Liver (tissue), 3 donors: ENCODE measurements around the gene SPATC1L.

Experiments
- CTCF ChIP-seq: fragments of 150-350 bp; IDR thresholded peaks from 2 replicates; pipeline ENCODE4 v1.5.1; 2017; ENCODE audit warnings: improper control_type of control experiment, low read depth, low read length; ENCODE audit not compliant: missing input control
- SP1 ChIP-seq: IDR thresholded peaks from 2 replicates; pipeline ENCODE4 v1.6.1; 2018; ENCODE audit warnings: antibody characterized with exemption, mild to moderate bottlenecking
- TAF1 ChIP-seq: conservative IDR thresholded peaks from 2 replicates; pipeline ENCODE4 v1.6.1; 2016; ENCODE audit warnings: antibody characterized with exemption, mild to moderate bottlenecking
- TF ChIP-seq, protein P1 (sequence below): IDR thresholded peaks from 2 replicates; pipeline ENCODE4 v1.6.1; 2016; ENCODE audit warnings: antibody characterized with exemption
- TF ChIP-seq, protein P2 (sequence below): IDR thresholded peaks from 2 replicates; pipeline ENCODE4 v1.6.1; 2016; ENCODE audit warnings: antibody characterized with exemption, mild to moderate bottlenecking
- donor health status: healthy.
- donor health status: healthy.

GRCh38 chr21:46203203-46203600 is 18.9 kb upstream of the SPATC1L start:
- TF ChIP-seq SP1 (no peak), CTCF (no peak), TAF1 (no peak)
- TF ChIP-seq, protein P1, sequence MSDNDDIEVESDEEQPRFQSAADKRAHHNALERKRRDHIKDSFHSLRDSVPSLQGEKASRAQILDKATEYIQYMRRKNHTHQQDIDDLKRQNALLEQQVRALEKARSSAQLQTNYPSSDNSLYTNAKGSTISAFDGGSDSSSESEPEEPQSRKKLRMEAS = no peak
- TF ChIP-seq, protein P2, sequence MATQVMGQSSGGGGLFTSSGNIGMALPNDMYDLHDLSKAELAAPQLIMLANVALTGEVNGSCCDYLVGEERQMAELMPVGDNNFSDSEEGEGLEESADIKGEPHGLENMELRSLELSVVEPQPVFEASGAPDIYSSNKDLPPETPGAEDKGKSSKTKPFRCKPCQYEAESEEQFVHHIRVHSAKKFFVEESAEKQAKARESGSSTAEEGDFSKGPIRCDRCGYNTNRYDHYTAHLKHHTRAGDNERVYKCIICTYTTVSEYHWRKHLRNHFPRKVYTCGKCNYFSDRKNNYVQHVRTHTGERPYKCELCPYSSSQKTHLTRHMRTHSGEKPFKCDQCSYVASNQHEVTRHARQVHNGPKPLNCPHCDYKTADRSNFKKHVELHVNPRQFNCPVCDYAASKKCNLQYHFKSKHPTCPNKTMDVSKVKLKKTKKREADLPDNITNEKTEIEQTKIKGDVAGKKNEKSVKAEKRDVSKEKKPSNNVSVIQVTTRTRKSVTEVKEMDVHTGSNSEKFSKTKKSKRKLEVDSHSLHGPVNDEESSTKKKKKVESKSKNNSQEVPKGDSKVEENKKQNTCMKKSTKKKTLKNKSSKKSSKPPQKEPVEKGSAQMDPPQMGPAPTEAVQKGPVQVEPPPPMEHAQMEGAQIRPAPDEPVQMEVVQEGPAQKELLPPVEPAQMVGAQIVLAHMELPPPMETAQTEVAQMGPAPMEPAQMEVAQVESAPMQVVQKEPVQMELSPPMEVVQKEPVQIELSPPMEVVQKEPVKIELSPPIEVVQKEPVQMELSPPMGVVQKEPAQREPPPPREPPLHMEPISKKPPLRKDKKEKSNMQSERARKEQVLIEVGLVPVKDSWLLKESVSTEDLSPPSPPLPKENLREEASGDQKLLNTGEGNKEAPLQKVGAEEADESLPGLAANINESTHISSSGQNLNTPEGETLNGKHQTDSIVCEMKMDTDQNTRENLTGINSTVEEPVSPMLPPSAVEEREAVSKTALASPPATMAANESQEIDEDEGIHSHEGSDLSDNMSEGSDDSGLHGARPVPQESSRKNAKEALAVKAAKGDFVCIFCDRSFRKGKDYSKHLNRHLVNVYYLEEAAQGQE = no peak
